ENCODE data around the gene SH3RF3. TPM values are rescaled to one million over a fixed set of nuclear protein-coding genes. Genes with fewer than 3 reads are reported as not detected.

SH3RF3 gene
- total RNA-seq, 1 donor from 2014 or later: 1.3 TPM

DNA sequence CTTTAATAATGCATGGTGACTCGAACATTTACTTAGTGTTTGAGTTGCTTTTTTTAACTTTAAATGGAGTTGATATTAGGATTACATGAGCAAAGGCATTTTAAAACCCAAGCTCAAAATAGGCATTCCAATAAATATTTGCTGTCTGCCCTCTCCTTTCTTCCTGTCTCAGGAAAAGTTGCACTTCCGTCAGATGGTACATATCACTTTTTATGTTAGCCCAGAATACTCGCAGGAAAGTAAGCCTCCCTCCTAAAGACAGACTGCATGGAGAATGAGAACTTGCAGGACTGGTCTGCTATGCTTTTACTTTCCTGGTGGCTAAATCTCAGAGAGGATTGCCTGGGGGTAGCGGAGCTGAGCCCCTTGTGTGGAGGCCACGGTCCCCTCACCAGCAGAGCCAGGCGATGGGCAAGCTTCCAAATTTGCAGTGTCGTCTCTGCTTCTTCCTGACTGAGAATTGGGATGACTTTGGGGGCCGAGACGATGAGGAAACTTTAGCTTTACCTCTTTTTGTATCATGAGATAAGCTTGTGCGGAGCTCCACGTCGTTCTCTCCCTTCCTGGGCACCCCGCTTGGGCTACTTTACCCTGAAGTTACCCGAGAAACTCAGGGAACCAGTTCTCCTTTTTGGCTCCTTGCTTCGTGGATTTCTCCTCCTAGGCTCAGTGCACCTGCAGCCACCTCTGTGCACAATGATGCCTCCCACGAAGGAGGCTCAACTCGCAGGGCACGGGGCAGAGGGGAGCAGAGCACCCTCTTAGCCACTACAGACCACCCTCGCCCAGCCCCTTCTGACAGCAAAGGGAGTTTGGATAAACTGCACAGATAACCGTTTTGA lies 223.3 kb downstream of the SH3RF3 start:
- no peak for DNase-seq (ENCODE audit: low spot score, unreplicated experiment)
- Mint-ChIP-seq H3K27me3 (peaks cover 5% of the 10 kb centered on the region), H3K4me3 (ENCODE audit: low read depth) (no peak overlapping the region), H3K9me3 (ENCODE audit: low read depth) (no peaks in the 10 kb centered on the region), H3K36me3 (ENCODE audit: insufficient read depth) (no peaks in the 10 kb centered on the region), H3K4me1 (ENCODE audit: low read depth) (no peaks in the 10 kb centered on the region), H3K27ac (no peak overlapping the region)
- TF ChIP-seq, protein P1, sequence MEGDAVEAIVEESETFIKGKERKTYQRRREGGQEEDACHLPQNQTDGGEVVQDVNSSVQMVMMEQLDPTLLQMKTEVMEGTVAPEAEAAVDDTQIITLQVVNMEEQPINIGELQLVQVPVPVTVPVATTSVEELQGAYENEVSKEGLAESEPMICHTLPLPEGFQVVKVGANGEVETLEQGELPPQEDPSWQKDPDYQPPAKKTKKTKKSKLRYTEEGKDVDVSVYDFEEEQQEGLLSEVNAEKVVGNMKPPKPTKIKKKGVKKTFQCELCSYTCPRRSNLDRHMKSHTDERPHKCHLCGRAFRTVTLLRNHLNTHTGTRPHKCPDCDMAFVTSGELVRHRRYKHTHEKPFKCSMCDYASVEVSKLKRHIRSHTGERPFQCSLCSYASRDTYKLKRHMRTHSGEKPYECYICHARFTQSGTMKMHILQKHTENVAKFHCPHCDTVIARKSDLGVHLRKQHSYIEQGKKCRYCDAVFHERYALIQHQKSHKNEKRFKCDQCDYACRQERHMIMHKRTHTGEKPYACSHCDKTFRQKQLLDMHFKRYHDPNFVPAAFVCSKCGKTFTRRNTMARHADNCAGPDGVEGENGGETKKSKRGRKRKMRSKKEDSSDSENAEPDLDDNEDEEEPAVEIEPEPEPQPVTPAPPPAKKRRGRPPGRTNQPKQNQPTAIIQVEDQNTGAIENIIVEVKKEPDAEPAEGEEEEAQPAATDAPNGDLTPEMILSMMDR (IDR thresholded peaks at IDR 0.05; ENCODE audit: unreplicated experiment): no peak

DNA sequence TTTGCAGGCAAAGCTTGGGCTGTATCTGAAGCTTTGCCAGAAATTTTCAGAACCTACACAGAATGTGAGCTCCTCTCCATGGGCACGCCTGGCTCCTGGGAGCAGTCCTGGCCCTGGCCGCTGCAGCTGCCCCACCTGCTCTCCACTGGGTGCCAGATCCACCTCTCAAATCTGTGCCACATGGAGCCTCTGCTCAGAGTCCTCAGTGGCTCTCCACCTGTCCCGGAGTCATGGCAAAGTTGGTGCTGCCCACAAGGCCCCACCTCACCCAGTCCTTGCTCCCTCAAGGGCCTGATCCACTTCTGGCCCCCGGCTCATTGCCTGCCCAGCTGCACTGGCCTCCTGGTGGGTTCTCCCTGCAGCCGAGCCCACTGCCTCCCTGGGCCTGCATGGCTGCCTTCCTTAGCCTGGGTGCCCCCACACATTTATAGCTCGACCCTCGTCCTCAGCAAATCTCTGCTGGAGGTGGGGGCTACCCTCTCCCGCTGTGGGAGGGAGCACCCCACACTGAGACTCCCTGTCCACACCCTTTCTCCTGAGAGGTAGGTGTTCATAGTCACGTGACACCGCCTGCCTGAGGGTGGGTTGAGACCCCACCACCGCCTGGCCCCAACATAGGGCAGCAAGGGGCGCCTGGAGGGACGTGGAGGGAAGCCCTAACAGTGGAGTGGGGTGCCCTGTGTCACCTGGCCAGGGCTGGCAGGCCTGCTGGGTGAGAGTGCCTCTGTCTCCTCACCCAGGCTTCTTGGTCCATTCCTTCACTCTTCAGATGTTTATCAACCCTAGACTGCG lies 224.1 kb downstream of the SH3RF3 start:
- H3K4me1 Mint-ChIP-seq (ENCODE audit: low read depth): no peaks in the 10 kb centered on the region
- TF ChIP-seq, protein P1 (IDR thresholded peaks at IDR 0.05; ENCODE audit: unreplicated experiment): no peak
- no peak for DNase-seq (ENCODE audit: low spot score, unreplicated experiment)
- H3K36me3 Mint-ChIP-seq (ENCODE audit: insufficient read depth): no peaks in the 10 kb centered on the region
- H3K27ac Mint-ChIP-seq: no peak overlapping the region
- no peaks in the 10 kb centered on the region for H3K9me3 Mint-ChIP-seq (ENCODE audit: low read depth)
- H3K4me3 Mint-ChIP-seq (ENCODE audit: low read depth): no peak overlapping the region
- peaks cover 5% of the 10 kb centered on the region for H3K27me3 Mint-ChIP-seq

DNA sequence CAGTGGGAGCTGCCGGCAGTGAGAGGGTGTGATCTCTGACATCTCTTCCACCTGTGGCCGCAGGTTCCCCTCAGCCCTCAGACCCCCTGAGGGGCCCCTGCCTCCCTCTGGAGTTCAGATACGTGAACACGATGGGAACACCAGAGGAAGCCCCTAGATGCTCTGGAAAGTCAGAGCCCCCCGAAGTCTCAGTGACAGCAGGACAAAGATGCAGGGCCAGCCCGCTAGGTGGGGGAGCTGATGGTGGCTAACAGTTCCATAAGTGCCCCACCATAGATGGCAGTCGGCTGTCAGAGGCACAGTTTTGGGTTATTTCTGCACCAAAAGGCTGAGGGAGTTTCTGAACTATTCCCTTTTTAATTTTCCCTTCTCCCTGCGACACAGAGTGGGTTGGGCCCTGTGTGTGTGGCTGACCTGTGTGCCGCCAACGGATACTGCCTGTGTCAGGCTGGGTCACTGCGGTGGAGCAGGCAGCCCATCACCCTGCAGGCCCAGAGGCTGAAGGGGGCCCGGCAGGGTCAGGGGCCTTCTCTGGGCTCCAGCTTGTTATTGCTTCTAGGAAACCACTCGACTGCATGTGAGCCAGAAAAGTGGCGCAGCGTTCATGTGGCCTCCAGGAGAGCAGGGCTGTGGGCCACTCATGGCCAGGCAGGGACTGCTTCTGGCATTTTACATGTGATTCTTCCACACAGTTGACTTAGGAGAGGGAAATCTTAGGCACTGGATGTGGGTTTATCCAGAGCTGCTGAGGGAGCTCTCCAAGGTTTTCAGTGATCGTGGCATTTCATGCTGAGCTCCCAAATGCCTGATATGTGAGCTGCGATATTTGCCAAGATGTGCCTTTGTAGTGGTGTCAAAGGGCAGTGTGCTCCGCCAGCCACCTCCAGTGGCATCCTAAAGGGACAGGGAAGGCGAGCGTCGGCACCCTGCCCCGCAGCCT lies 225.1 kb downstream of the SH3RF3 start:
- H3K4me3 Mint-ChIP-seq (ENCODE audit: low read depth): no peak overlapping the region
- H3K4me1 Mint-ChIP-seq (ENCODE audit: low read depth): no peaks in the 10 kb centered on the region
- TF ChIP-seq, protein P1 (IDR thresholded peaks at IDR 0.05; ENCODE audit: unreplicated experiment): no peak
- no peaks in the 10 kb centered on the region for H3K36me3 Mint-ChIP-seq (ENCODE audit: insufficient read depth)
- no peak for DNase-seq (ENCODE audit: low spot score, unreplicated experiment)
- no peaks in the 10 kb centered on the region for H3K27me3 Mint-ChIP-seq
- H3K27ac Mint-ChIP-seq: no peak overlapping the region
- H3K9me3 Mint-ChIP-seq (ENCODE audit: low read depth): peaks cover 7% of the 10 kb centered on the region

- Mint-ChIP-seq H3K9me3 (ENCODE audit: low read depth) (peaks cover 9% of the 10 kb centered on the region), H3K27me3 (no peaks in the 10 kb centered on the region), H3K36me3 (ENCODE audit: insufficient read depth) (no peaks in the 10 kb centered on the region), H3K4me3 (ENCODE audit: low read depth) (no peak overlapping the region), H3K27ac (no peak overlapping the region), H3K4me1 (ENCODE audit: low read depth) (no peaks in the 10 kb centered on the region)
- no peak for DNase-seq (ENCODE audit: low spot score, unreplicated experiment)
- TF ChIP-seq, protein P1 (IDR thresholded peaks at IDR 0.05; ENCODE audit: unreplicated experiment): no peak
Observed at GRCh38 chr2:109355192-109355843, 226.3 kb downstream of the SH3RF3 start.
